ENCODE data around the gene KRTAP27-1. TPM values are rescaled to one million over a fixed set of nuclear protein-coding genes. Genes with fewer than 3 reads are reported as not detected.

KRTAP27-1 gene, protein sequence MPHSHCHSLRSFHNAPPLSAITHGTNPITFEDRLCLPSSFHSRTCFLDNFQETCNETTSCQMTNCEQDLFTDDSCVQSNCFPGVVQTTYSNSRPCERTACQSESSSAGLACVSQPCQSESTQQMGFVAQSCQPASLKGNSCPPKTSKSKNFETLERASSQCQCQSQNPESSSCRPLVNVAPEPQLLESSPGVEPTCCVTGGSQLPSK
- total RNA-seq = not detected
- not detected for total RNA-seq (2013)

DNA sequence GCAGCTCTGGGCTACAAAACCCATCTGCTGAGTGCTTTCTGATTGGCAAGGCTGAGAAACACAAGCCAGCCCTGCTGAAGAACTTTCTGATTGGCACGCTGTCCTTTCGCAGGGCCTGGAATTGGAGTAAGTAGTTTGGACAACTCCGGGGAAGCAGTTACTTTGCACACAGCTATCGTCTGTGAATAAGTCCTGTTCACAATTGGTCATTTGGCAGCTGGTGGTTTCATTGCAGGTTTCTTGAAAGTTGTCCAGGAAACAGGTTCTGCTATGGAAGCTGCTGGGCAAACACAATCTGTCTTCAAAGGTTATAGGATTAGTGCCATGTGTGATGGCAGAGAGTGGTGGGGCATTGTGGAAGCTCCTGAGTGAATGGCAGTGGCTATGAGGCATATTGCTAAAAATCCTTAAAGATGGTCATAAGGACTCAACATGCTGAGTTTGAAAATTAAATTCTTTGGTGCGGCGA is at the start of gene KRTAP27-1:
KRTAP27-1 (minus strand) TSS at position 419 of the 469 bp plus-strand sequence; CDS start at position 393, 26 bp downstream.
- Histone ChIP-seq H3K27me3 (ENCODE audit: control insufficient read depth, insufficient read depth, low read length) (no peaks in the 10 kb centered on the region), H3K9me3 (ENCODE audit: control insufficient read depth, insufficient read depth, low read length) (no peaks in the 10 kb centered on the region), H3K27ac (ENCODE audit: low read length) (no peak within 1 kb of the TSS), H3K36me3 (ENCODE audit: control insufficient read depth, insufficient read depth, low read length) (no peaks in the 10 kb centered on the region), H3K4me3 (ENCODE audit: low read length) (no peak within 1 kb of the TSS), H3K4me1 (ENCODE audit: control insufficient read depth, insufficient read depth, low read length) (no peaks in the 10 kb centered on the region)
- Mint-ChIP-seq H3K27me3 (ENCODE audit: low read depth in 2 of 2) (no peaks in the 10 kb centered on the region), H3K27ac (no peak within 1 kb of the TSS), H3K9me3 (peaks cover 4 to 8% of the 10 kb centered on the region in 2 donors), H3K4me3 (no peak within 1 kb of the TSS), H3K36me3 (no peaks in the 10 kb centered on the region), H3K4me1 (no peaks in the 10 kb centered on the region)
- ATAC-seq (no peak), DNase-seq (no peak)
- TF ChIP-seq, protein P1, sequence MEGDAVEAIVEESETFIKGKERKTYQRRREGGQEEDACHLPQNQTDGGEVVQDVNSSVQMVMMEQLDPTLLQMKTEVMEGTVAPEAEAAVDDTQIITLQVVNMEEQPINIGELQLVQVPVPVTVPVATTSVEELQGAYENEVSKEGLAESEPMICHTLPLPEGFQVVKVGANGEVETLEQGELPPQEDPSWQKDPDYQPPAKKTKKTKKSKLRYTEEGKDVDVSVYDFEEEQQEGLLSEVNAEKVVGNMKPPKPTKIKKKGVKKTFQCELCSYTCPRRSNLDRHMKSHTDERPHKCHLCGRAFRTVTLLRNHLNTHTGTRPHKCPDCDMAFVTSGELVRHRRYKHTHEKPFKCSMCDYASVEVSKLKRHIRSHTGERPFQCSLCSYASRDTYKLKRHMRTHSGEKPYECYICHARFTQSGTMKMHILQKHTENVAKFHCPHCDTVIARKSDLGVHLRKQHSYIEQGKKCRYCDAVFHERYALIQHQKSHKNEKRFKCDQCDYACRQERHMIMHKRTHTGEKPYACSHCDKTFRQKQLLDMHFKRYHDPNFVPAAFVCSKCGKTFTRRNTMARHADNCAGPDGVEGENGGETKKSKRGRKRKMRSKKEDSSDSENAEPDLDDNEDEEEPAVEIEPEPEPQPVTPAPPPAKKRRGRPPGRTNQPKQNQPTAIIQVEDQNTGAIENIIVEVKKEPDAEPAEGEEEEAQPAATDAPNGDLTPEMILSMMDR (IDR thresholded peaks at IDR 0.05) = no peak
- WGBS (ENCODE audit: insufficient coverage) = 95% methylated on average over 6 of the region's 6 CpGs
- intact Hi-C loops (cut with micrococcal nuclease) = no loop called here

DNA sequence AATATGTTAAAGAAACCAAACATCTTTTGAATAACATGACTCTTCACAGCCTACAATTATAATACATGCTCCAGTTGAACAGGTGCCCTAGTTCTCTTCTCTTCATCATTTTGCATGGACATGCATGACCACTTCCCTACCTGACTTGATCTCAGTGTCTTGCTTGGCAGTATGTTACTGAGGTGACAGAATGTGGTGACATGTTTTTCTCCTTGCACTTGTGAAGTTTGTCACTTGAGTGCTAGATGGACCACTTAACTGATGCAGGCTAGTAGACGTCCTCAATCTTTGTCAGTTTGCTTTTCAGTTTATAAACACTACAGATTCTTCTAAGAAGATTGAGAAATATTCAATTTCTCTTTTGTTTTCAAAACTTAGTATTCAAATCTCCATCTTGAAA is 44.7 kb upstream of the KRTAP27-1 start:
- H3K4me3 Mint-ChIP-seq = no peak overlapping the region
- no peak overlapping the region for H3K27ac Mint-ChIP-seq
- Histone ChIP-seq H3K27me3 (ENCODE audit: control insufficient read depth, insufficient read depth, low read length) (no peaks in the 10 kb centered on the region), H3K4me1 (ENCODE audit: control insufficient read depth, insufficient read depth, low read length) (no peaks in the 10 kb centered on the region), H3K4me3 (ENCODE audit: low read length) (no peak overlapping the region), H3K9me3 (ENCODE audit: control insufficient read depth, insufficient read depth, low read length) (no peaks in the 10 kb centered on the region), H3K36me3 (ENCODE audit: control insufficient read depth, insufficient read depth, low read length) (no peaks in the 10 kb centered on the region), H3K27ac (ENCODE audit: low read length) (no peak overlapping the region)
- no peak for DNase-seq
- TF ChIP-seq, protein P1 (IDR thresholded peaks at IDR 0.05) = no peak
- no peaks in the 10 kb centered on the region for H3K4me1 Mint-ChIP-seq
- peaks cover 9 to 17% of the 10 kb centered on the region in 2 donors for H3K9me3 Mint-ChIP-seq
- intact Hi-C loops (cut with micrococcal nuclease) = no loop called here
- no peaks in the 10 kb centered on the region for H3K27me3 Mint-ChIP-seq (ENCODE audit: low read depth in 2 of 2)
- no peak for ATAC-seq
- 67% methylated on average over 1 of the region's 1 CpG for WGBS (ENCODE audit: insufficient coverage)
- H3K36me3 Mint-ChIP-seq = no peaks in the 10 kb centered on the region

DNA sequence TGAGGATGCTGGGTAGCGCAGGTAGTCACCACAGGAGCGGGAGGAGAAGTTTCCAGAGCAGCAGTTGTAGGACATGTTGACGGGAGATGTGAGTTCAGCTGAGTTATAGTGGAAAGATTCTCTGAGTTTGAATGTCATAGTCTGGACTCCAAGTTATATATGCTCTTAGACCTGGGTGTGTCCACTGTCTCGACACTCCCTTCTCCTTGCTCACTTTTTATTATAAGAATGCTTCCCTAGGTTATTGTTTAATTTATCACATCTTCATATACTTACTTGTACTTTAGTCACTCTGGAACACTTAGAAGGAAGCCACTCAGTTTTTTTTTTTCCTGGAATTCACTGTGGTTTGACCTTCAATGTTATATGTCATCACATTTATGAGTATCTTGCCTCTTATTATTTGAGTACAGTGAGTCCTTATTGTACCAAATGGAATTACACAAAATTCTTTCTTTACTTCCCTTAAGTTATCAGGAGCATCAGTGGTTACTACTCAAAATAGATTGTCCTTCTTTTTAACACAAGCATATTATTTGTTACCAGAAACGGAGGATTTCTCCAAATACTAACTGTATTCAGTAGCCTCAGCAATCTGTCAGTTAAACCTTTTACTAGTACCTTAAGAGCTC is 34.8 kb upstream of the KRTAP27-1 start, which contains the start of gene KRTAP13-2:
KRTAP13-2 (minus strand) TSS at position 133 of the 632 bp plus-strand sequence; CDS start at position 75, 58 bp downstream.
- H3K27me3 ChIP-seq (ENCODE audit: control insufficient read depth, insufficient read depth, low read length) = no peaks in the 10 kb centered on the region
- H3K27ac ChIP-seq (ENCODE audit: low read length) = no peak within 1 kb of the TSS
- 87% methylated on average over 5 of the region's 5 CpGs for WGBS (ENCODE audit: insufficient coverage)
- no peak within 1 kb of the TSS for H3K4me3 ChIP-seq (ENCODE audit: low read length)
- H3K9me3 ChIP-seq (ENCODE audit: control insufficient read depth, insufficient read depth, low read length) = no peaks in the 10 kb centered on the region
- TF ChIP-seq, protein P1 (IDR thresholded peaks at IDR 0.05) = no peak
- no peaks in the 10 kb centered on the region for H3K36me3 ChIP-seq (ENCODE audit: control insufficient read depth, insufficient read depth, low read length)
- no peaks in the 10 kb centered on the region for H3K36me3 Mint-ChIP-seq
- peaks cover 3 to 8% of the 10 kb centered on the region in 2 donors for H3K9me3 Mint-ChIP-seq
- no peaks in the 10 kb centered on the region for H3K4me1 Mint-ChIP-seq
- no peak within 1 kb of the TSS for H3K27ac Mint-ChIP-seq
- intact Hi-C loops (cut with micrococcal nuclease) = no loop called here
- ATAC-seq (no peak), DNase-seq (no peak)
- H3K4me1 ChIP-seq (ENCODE audit: control insufficient read depth, insufficient read depth, low read length) = no peaks in the 10 kb centered on the region
- H3K27me3 Mint-ChIP-seq (ENCODE audit: low read depth in 2 of 2) = no peaks in the 10 kb centered on the region
- no peak within 1 kb of the TSS for H3K4me3 Mint-ChIP-seq
